ENCODE measurements around the gene TPSG1.
"Not testable (repeated sequence)": the region's sequence is repeated elsewhere in the genome, so short reads cannot be mapped to it uniquely, and the experiment has no call there.

Gene TPSG1

GRCh38 chr16:1240436-1240835 is 15.4 kb upstream of the TPSG1 start, which contains the start of gene TPSAB1:
Gene TPSAB1 (plus strand): TSS chr16:1240705. CDS start chr16:1240939, 234 bp downstream.
- DNase-seq (ENCODE audit: extremely low read depth, low read depth), result not testable (repeated sequence)

DNA sequence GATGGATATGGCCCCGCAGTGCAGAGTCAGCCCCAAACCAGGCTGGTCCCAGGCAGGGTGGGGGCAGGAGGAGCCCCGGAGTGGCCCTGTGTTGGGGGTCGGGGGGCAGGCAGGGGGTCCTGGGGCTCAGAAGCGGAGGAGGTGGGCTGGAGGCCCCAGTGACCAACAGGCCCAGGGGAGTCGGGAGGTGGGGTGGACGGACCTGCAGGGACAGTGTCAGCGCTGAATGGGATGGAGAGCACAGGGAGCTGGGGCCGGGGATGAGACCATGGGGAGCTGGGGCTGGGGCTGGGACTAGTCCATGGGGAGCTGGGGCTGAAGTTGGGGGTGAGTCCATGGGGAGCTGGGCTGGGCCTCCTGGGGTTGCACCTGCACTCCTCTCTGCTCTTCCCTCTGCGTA is 14.5 kb upstream of the TPSG1 start:
- DNase-seq (ENCODE audit: extremely low read depth, low read depth); H3K4me3 ChIP-seq (replicated peaks; ENCODE audit: low read depth, low read length): not testable (repeated sequence)

More at GRCh38 chr16:1240436-1240835, 15.4 kb upstream of the TPSG1 start, which contains the start of gene TPSAB1:
- not testable (repeated sequence) for H3K4me3 ChIP-seq (replicated peaks; ENCODE audit: low read depth, low read length)

- H3K4me3 ChIP-seq (replicated peaks; ENCODE audit: low read depth, low read length); DNase-seq (ENCODE audit: extremely low read depth, low read depth): not testable (repeated sequence)
Observed at GRCh38 chr16:1238909-1239308, 13.8 kb upstream of the TPSG1 start.

DNA sequence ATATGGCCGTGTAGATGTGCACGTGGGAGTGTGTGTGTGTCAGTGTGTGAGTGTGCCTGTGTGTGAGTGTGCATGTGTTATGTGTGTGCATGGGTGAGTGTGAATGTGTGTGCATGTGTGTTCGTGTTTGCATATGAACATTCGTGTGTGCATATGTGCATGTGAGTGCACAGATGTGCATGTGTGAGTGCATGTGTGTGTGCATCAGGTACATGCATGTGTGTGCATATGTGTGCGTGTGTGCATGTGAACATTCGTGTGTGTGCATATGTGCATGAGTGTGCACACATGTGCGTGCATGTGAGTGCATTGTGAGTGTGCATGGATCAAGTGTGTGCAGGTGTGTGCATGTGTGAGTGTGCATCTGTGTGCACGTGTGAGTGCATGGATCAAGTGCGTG is 12.9 kb upstream of the TPSG1 start:
- DNase-seq (ENCODE audit: extremely low read depth, low read depth), result no peak
- TF ChIP-seq, protein P1, sequence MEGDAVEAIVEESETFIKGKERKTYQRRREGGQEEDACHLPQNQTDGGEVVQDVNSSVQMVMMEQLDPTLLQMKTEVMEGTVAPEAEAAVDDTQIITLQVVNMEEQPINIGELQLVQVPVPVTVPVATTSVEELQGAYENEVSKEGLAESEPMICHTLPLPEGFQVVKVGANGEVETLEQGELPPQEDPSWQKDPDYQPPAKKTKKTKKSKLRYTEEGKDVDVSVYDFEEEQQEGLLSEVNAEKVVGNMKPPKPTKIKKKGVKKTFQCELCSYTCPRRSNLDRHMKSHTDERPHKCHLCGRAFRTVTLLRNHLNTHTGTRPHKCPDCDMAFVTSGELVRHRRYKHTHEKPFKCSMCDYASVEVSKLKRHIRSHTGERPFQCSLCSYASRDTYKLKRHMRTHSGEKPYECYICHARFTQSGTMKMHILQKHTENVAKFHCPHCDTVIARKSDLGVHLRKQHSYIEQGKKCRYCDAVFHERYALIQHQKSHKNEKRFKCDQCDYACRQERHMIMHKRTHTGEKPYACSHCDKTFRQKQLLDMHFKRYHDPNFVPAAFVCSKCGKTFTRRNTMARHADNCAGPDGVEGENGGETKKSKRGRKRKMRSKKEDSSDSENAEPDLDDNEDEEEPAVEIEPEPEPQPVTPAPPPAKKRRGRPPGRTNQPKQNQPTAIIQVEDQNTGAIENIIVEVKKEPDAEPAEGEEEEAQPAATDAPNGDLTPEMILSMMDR (IDR thresholded peaks at IDR 0.05; ENCODE audit: low read depth, low read length, missing control alignments), result no peak

DNA sequence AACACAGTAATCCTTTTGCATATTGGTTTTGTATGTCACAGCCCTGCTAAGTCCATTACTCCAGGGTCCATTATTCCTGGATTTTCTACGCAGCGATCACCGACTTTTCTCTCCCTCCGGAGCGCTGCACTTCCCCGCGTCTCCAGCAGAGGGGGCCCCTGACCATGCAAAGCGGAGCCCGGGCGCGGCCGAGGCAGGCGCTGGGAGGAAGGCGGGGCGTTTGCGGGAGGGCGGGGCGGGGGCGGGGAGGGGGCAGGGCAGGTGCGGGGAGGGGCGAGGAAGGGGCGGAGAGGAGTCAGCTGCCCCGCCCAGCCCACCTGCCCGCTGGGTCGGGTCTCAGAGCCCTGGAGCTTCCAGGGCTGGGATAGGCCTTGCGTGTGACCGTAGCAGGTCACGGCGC is 11.6 kb upstream of the TPSG1 start:
- not testable (repeated sequence) for H3K4me3 ChIP-seq (replicated peaks; ENCODE audit: low read depth, low read length); DNase-seq (ENCODE audit: extremely low read depth, low read depth)

More for the DNA sequence above, 12.9 kb upstream of the TPSG1 start:
- H3K4me3 ChIP-seq (replicated peaks; ENCODE audit: low read depth, low read length), result no peak overlapping the region

DNA sequence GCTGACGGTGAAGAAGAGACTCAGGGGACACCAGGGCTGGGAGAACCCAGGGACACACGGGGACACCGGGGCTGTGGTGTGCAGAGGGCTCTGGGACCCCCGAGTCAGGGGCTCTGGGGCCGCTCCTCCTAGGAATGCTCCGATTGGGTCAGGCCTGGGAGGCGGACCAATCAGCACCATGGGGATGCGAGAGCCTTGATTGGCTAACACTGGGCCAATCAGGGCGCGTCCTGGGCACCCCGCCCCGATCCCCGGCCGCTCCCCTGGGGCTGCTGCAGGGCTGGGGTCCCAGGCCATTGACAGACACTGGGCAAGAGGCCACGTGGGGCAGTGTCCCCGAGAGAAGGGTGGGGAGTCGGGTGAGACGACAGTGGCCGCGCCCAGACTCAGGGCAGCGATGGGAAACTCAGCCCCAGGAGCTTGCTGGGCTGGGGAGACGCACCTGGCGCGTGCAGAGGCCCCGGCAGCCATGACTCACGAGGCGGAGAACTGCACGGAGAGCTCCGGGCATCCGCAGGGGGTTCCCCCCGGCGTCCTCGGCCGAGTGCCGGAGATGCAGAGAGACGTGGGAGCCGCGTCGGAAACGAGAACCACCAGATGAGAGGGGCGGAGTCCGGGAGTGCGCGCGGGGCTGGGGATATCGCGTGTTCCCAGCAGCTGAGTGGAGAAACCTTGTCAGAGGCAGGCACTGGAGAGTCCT is 7.1 kb upstream of the TPSG1 start:
- not testable (repeated sequence) for H3K4me3 ChIP-seq (replicated peaks; ENCODE audit: low read depth, low read length); DNase-seq (ENCODE audit: extremely low read depth, low read depth)

- not testable (repeated sequence) for DNase-seq (ENCODE audit: extremely low read depth, low read depth); H3K4me3 ChIP-seq (replicated peaks; ENCODE audit: low read depth, low read length)
Observed at GRCh38 chr16:1231301-1231700, 6.2 kb upstream of the TPSG1 start.

DNA sequence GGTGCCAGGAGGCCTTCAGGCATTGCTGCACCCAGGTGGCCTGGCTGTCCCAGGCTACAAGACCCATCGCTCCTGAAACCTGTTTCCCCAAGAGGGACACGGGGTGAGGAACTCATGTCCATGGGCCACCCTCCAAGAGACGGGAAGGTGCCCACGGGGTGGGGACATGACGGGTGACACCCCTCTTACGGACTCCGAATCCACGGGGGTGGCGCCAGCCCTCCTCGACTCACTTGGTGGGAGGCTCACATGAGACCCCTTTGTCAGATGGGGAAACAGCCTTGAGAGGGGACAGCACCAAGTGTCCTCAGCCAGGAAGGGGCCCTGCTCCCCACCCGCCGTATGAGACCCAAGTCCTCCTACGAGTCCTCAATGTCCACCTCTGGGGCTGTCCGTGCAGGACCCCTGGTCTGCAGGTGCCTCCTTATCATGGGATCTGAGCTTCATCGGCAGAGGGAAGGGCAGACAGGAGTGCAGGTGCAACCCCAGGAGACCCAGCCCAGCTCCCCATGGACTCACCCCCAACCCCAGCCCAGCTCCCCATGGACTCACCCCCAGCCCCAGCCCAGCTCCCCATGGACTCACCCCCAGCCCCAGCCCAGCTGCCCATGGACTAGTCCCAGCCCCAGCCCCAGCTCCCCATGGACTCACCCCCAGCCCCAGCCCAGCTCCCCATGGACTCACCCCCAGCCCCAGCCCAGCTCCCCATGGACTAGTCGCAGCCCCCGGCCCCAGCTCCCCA is 5.6 kb upstream of the TPSG1 start:
- DNase-seq (ENCODE audit: extremely low read depth, low read depth); H3K4me3 ChIP-seq (replicated peaks; ENCODE audit: low read depth, low read length): not testable (repeated sequence)

DNA sequence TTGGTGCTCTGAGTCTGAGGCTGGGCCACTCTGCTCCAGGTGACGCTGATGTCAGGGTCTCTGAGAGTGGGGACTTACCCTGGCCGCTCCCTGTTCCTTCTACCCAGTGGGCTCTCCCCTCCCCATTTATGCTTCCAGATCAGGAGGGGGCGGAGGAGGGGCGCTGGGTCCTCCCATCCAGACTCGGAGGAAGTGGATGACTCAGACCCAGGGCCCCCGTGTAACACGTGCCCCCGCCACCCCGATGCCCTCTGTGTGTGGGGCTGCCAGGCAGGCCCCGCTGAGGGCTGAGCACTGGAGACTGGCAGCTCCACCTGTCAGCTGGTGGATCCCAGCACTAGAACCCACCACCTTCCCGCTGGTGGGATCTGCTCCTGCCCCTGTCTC is 5.0 kb upstream of the TPSG1 start, which contains the start of gene TPSB2:
Gene TPSB2, minus strand, starts transcription at position 101 of the 387 bp plus-strand sequence. CDS start 233 bp downstream, outside the sequence.
- DNase-seq (ENCODE audit: extremely low read depth, low read depth); H3K4me3 ChIP-seq (replicated peaks; ENCODE audit: low read depth, low read length): not testable (repeated sequence)

- DNase-seq (ENCODE audit: extremely low read depth, low read depth); H3K4me3 ChIP-seq (replicated peaks; ENCODE audit: low read depth, low read length): not testable (repeated sequence)
Observed at GRCh38 chr16:1229476-1229875, 4.4 kb upstream of the TPSG1 start.

DNA sequence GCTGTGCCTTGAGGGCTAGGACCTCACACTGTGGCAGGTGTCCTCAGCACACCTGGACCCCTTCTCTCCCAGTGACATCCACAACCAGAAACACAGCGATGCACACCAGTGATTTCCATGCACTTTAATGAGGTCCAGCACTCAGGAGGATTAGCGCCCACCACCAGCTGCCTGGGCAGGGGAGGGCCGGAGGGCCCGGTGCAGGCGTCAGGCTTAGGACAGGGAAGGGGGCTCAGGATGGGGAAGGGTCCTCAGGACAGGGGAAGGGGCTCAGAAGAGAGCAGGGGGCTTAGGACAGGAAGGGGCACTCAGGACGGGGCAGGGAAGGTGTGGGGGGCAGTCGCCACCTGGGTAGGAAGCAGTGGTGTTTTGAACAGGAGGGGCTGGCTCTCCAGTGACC is 3.2 kb upstream of the TPSG1 start:
- not testable (repeated sequence) for DNase-seq (ENCODE audit: extremely low read depth, low read depth); H3K4me3 ChIP-seq (replicated peaks; ENCODE audit: low read depth, low read length)

- DNase-seq (ENCODE audit: extremely low read depth, low read depth), result not testable (repeated sequence)
Observed at GRCh38 chr16:1226692-1227091, 1.6 kb upstream of the TPSG1 start.

GRCh38 chr16:1225728-1226311 is 752 bp upstream of the TPSG1 start:
- not testable (repeated sequence) for DNase-seq (ENCODE audit: extremely low read depth, low read depth); H3K4me3 ChIP-seq (replicated peaks; ENCODE audit: low read depth, low read length)

More at GRCh38 chr16:1226692-1227091, 1.6 kb upstream of the TPSG1 start:
- not testable (repeated sequence) for H3K4me3 ChIP-seq (replicated peaks; ENCODE audit: low read depth, low read length)
